Nephron (organoid): Measurements from ENCODE around the gene MERTK.
A peak's percentile ranks its signal among the peaks of the same experiment; 100 is the strongest.

ENCODE experiments used
- H3K27ac Mint-ChIP-seq, 3 experiments: 2 replicates each; pipeline ENCODE4 v1.8.0; 2020; ENCODE audit warnings: mixed read lengths in 3 of 3, mild to moderate bottlenecking in 2 of 3, moderate library complexity in 1 of 3
- H3K27me3 Mint-ChIP-seq: 2 replicates; pipeline ENCODE4 v1.8.0; 2021; ENCODE audit warnings: low read depth, mild to moderate bottlenecking, moderate library complexity, mixed read lengths
- H3K36me3 Mint-ChIP-seq: 2 replicates; pipeline ENCODE4 v1.8.0; 2020; ENCODE audit warnings: low read depth, mixed read lengths
- H3K4me1 Mint-ChIP-seq: 2 replicates; pipeline ENCODE4 v1.8.0; 2020; ENCODE audit warnings: mixed read lengths
- H3K4me3 Mint-ChIP-seq, 3 experiments: 2 replicates each; pipeline ENCODE4 v1.8.0; 2020; ENCODE audit warnings: mild to moderate bottlenecking in 3 of 3, mixed read lengths in 3 of 3, moderate library complexity in 2 of 3
- H3K9me3 Mint-ChIP-seq: 2 replicates; pipeline ENCODE4 v1.8.0; 2020; ENCODE audit warnings: mixed read lengths
- CTCF ChIP-seq, 3 experiments: fragments of 200-600 bp; sonication (generic); IDR thresholded peaks; one replicate each; pipeline ENCODE4 v1.5.0; 2021; ENCODE audit warnings: antibody characterized with exemption in 3 of 3; ENCODE audit not compliant: unreplicated experiment in 3 of 3

Gene MERTK

GRCh38 chr2:111965062-111965461 lies 66.7 kb downstream of the MERTK start:
- H3K9me3 Mint-ChIP-seq: no peaks in the 10 kb centered on the region
- H3K27ac Mint-ChIP-seq: peak overlapping the region in 1 of 3 experiments; percentile 38
- no peaks in the 10 kb centered on the region for H3K27me3 Mint-ChIP-seq
- no peak for TF ChIP-seq CTCF (IDR thresholded peaks at IDR 0.05; ENCODE audit: unreplicated experiment in 3 of 3)
- peaks cover 37% of the 10 kb centered on the region for H3K36me3 Mint-ChIP-seq
- peaks cover 7% of the 10 kb centered on the region for H3K4me1 Mint-ChIP-seq
- no peak overlapping the region for H3K4me3 Mint-ChIP-seq

DNA sequence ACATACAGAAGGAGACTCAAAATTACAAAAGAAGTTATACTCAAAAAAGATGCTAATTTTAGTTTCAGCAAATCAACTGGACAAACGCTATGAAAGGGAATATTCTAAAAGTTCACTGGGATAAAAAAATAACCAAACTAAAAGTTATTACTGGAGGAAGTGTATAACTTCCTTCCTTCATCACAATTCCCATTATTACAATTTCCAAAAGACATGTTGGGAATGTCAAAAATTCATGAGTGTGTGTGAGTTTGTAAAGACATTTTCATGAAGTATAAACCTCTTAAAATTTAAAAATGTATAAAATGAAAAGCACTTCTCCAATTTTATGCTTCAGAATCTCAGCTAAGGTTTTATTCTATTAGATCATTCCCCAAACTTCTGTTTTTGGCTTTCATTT lies 67.8 kb downstream of the MERTK start:
- Mint-ChIP-seq H3K36me3 (peaks cover 41% of the 10 kb centered on the region), H3K27ac (no peak overlapping the region)

DNA sequence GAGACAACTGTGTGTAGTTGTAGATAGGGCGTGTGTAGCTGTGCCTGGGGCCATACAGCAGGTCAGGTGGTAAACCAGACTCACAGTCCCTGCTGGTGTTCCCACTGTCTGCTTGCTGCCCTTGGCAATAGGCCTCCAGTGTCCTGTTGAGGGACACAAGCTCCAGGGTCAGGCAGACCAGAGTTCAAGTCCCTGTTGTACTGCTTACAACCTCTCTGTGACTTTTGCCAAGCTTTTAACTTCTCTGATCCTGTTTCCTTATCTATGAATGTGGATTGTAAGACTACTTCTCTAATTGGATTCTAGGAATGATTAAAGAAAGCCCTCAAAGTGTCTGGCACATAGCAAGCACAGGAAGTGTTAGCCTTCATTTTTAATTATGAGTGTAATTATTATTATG lies 68.6 kb downstream of the MERTK start:
- Mint-ChIP-seq H3K36me3 (peaks cover 49% of the 10 kb centered on the region), H3K4me1 (peaks cover 7% of the 10 kb centered on the region), H3K9me3 (no peaks in the 10 kb centered on the region), H3K4me3 (no peak overlapping the region), H3K27ac (no peak overlapping the region), H3K27me3 (no peaks in the 10 kb centered on the region)
- TF ChIP-seq CTCF (IDR thresholded peaks at IDR 0.05; ENCODE audit: unreplicated experiment in 3 of 3): no peak

More for the DNA sequence above, 67.8 kb downstream of the MERTK start:
- H3K9me3 Mint-ChIP-seq: no peaks in the 10 kb centered on the region
- no peak for TF ChIP-seq CTCF (IDR thresholded peaks at IDR 0.05; ENCODE audit: unreplicated experiment in 3 of 3)
- H3K4me1 Mint-ChIP-seq: peaks cover 7% of the 10 kb centered on the region
- H3K27me3 Mint-ChIP-seq: no peaks in the 10 kb centered on the region
- no peak overlapping the region for H3K4me3 Mint-ChIP-seq

DNA sequence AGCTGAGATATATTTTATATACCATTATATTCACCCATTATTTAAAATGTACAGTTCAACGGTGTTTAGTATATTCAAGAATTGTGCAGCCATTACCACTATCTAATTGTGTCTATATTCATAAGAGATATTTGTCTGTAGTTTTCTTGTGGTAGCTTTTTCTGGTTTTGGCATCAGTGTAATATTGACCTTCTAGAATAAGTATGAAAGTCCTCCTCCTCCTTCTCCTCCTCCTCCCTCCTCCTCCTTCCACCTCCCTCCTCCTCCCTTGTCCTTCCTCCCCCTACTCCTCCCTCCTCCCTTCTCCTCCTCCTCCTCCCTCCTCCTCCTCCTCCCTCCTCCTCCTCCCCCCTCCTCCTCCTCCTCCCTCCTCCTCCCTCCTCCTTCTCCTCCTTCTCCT lies 72.0 kb downstream of the MERTK start:
- Mint-ChIP-seq H3K27me3 (no peaks in the 10 kb centered on the region), H3K36me3 (peaks cover 71% of the 10 kb centered on the region), H3K9me3 (no peaks in the 10 kb centered on the region), H3K27ac (no peak overlapping the region), H3K4me1 (no peaks in the 10 kb centered on the region), H3K4me3 (no peak overlapping the region)
- no peak for TF ChIP-seq CTCF (IDR thresholded peaks at IDR 0.05; ENCODE audit: unreplicated experiment in 3 of 3)

DNA sequence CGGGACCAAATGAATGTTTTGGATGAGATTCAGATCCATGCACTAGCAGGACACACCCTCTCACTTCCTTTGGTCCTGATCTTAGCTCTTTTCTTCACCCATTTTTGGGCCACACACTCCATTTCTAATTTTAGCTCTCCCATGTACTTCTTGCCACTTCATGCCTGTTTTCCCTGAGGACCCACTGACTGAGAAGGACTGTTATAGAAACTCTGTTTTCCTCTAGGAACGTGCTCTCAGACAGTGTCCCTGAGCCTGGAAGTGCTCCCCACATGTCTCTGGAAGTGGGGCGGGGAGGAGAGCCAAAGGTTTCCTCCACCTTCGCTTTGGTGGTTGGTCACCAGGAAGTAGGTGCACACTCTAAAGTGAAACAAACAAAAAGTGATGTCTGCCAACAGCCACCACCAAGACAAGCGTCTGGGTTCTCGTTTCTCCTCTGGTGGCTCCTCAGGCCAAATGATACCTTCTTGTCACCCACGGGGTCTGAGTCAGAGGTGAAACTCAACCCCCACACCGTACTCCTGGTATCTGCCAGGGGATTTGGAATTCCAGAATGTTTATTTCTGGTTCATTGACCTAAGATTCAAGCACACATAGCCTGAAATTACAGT lies 74.7 kb downstream of the MERTK start:
- Mint-ChIP-seq H3K4me3 (no peak overlapping the region), H3K4me1 (no peaks in the 10 kb centered on the region), H3K27ac (no peak overlapping the region), H3K27me3 (no peaks in the 10 kb centered on the region), H3K36me3 (peaks cover 80% of the 10 kb centered on the region), H3K9me3 (peaks cover 8% of the 10 kb centered on the region)
- TF ChIP-seq CTCF (IDR thresholded peaks at IDR 0.05; ENCODE audit: unreplicated experiment in 3 of 3): no peak

DNA sequence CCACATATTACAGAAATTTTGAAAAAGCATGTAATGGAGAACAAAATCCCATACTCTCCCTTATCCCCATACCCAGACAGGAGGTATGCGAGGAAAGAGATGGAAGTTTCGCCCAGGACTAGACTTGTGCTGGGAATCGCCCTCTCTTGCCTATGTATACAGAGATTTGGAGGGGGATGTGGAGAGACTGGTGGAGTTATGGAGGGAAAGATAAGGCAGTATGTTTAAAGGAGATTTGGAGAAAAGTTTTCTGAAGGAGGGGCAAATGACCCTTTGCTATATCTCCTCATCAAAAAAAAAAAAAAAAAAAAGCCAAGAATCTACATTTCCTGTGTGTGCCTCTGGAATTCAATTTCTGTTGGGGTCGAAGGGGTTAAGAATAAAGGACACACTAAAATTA lies 75.3 kb downstream of the MERTK start:
- H3K4me3 Mint-ChIP-seq: no peak overlapping the region
- H3K27ac Mint-ChIP-seq: peak overlapping the region in 1 of 3 experiments; percentile 24
- peaks cover 82% of the 10 kb centered on the region for H3K36me3 Mint-ChIP-seq
- no peaks in the 10 kb centered on the region for H3K27me3 Mint-ChIP-seq
- no peaks in the 10 kb centered on the region for H3K4me1 Mint-ChIP-seq
- TF ChIP-seq CTCF (IDR thresholded peaks at IDR 0.05; ENCODE audit: unreplicated experiment in 3 of 3): no peak
- peaks cover 10% of the 10 kb centered on the region for H3K9me3 Mint-ChIP-seq
